GM21447 (cell line): ENCODE results near the gene LRTM1.

Source experiments
- ATAC-seq: cut with Tn5 transposase; IDR thresholded peaks from one replicate; pipeline ENCODE4 v1.9.1; 2021; ENCODE audit not compliant: unreplicated experiment

Gene LRTM1

GRCh38 chr3:54941690-54942362 lies 14.0 kb upstream of the LRTM1 start:
- no peak for ATAC-seq

GRCh38 chr3:54940971-54941370 lies 13.1 kb upstream of the LRTM1 start:
- ATAC-seq, result no peak

- ATAC-seq, result no peak
Measured at GRCh38 chr3:54939557-54940300, 11.9 kb upstream of the LRTM1 start.

- no peak for ATAC-seq
Measured at GRCh38 chr3:54936561-54936960, 8.7 kb upstream of the LRTM1 start.

GRCh38 chr3:54935869-54936268 lies 8.0 kb upstream of the LRTM1 start:
- no peak for ATAC-seq

GRCh38 chr3:54932606-54933005 lies 4.7 kb upstream of the LRTM1 start:
- no peak for ATAC-seq

GRCh38 chr3:54931182-54931581 lies 3.3 kb upstream of the LRTM1 start:
- ATAC-seq, result no peak

GRCh38 chr3:54918516-54918915 lies 9.3 kb downstream of the LRTM1 start:
- ATAC-seq, result no peak

GRCh38 chr3:54917862-54918261 lies 10.0 kb downstream of the LRTM1 start:
- no peak for ATAC-seq

GRCh38 chr3:54917174-54917573 lies 10.7 kb downstream of the LRTM1 start:
- no peak for ATAC-seq

- no peak for ATAC-seq
Measured at GRCh38 chr3:54916732-54917131, 11.1 kb downstream of the LRTM1 start.

- ATAC-seq, result no peak
Measured at GRCh38 chr3:54915976-54916375, 11.9 kb downstream of the LRTM1 start.

- ATAC-seq, result no peak
Measured at GRCh38 chr3:54915181-54915580, 12.7 kb downstream of the LRTM1 start.

- ATAC-seq, result no peak
Measured at GRCh38 chr3:54914180-54914579, 13.7 kb downstream of the LRTM1 start.

GRCh38 chr3:54909191-54909590 lies 18.7 kb downstream of the LRTM1 start:
- no peak for ATAC-seq

- no peak for ATAC-seq
Measured at GRCh38 chr3:54906763-54907162, 21.1 kb downstream of the LRTM1 start.

- no peak for ATAC-seq
Measured at GRCh38 chr3:54905920-54906319, 21.9 kb downstream of the LRTM1 start.

- ATAC-seq, result no peak
Measured at GRCh38 chr3:54905261-54905888, 22.5 kb downstream of the LRTM1 start.

- ATAC-seq, result no peak
Measured at GRCh38 chr3:54901906-54902685, 25.8 kb downstream of the LRTM1 start.

- ATAC-seq, result no peak
Measured at GRCh38 chr3:54900838-54901591, 26.8 kb downstream of the LRTM1 start.

GRCh38 chr3:54899273-54899672 lies 28.6 kb downstream of the LRTM1 start:
- ATAC-seq, result no peak
